HEK293 (cell line): ENCODE data around the gene CEACAM19.

ENCODE experiments used
- CTCF ChIP-seq: fragments of 450-650 bp; formaldehyde crosslinking; IDR thresholded peaks from 2 replicates; pipeline ENCODE4 v1.5.1; 2016; ENCODE audit warnings: missing biosample characterization, missing genetic modification characterization
- PBX3 ChIP-seq: sonication (generic); formaldehyde crosslinking; IDR thresholded peaks from 2 replicates; pipeline ENCODE4 v1.8.1; 2022; ENCODE audit warnings: mild to moderate bottlenecking, moderate library complexity, missing genetic modification reagents
- ZFHX2 ChIP-seq: fragments of 450-650 bp; formaldehyde crosslinking; conservative IDR thresholded peaks from 2 replicates; pipeline ENCODE4 v1.5.1; 2016; ENCODE audit warnings: missing biosample characterization, missing genetic modification characterization

- TF ChIP-seq ZFHX2 (tag by site-specific recombination) = no peak
- no peak for TF ChIP-seq CTCF
- TF ChIP-seq PBX3 (CRISPR knock-in tag) = no peak
These were observed 34.3 kb downstream of the CEACAM19 start for GRCh38 chr19:44705502-44706010.
